Non-pigmented ciliary epithelial cell (primary cell): ENCODE data around the gene LRRC46.
A peak's percentile ranks its signal among the peaks of the same experiment; 100 is the strongest.

ENCODE experiments used
- DNase-seq: peaks from one replicate; pipeline ENCODE4 v3.0.0-alpha.2; 2010; ENCODE audit warnings: low read depth

Gene LRRC46

GRCh38 chr17:47877368-47878034 is 46.0 kb downstream of the LRRC46 start:
- DNase-seq: no peak

DNA sequence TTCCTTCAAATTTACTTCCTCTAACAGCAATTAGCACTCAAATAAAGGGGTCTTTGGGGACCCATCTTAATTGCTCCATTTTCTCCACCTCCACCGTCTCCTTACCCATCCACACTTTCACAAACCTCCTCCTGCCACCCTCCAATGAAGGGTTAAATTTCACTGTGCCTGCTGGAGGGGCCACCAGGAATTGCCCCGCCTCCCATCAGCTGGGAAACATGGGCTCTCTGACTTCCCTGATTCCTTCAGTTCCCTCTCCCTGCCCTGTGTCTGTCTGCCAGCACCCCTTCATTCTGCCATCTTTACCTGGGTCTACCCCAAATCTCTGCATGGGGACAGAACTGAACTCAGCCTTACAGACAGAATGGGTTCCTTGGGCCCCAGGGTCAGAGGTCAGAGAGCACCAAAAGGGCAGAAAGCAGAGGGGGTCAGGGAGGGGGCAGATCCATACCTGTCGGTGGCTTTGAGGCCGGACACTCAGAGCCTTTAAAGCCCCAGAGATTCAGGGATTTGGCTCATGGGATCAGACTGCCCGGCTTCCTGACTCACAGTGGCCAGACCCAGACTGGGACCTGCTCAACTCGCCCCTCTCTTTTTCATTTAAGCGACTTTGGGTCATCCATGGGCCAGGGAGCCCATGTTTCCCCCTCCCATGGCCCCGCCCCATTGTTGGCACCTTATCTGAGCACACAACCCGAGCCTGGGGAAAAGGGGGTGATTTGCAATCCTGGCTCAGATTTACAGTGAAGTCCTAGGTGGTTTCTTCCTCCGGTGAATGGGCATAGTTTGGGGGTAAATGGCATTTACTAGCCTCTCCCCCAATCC is 46.9 kb downstream of the LRRC46 start:
- DNase-seq: no peak

DNA sequence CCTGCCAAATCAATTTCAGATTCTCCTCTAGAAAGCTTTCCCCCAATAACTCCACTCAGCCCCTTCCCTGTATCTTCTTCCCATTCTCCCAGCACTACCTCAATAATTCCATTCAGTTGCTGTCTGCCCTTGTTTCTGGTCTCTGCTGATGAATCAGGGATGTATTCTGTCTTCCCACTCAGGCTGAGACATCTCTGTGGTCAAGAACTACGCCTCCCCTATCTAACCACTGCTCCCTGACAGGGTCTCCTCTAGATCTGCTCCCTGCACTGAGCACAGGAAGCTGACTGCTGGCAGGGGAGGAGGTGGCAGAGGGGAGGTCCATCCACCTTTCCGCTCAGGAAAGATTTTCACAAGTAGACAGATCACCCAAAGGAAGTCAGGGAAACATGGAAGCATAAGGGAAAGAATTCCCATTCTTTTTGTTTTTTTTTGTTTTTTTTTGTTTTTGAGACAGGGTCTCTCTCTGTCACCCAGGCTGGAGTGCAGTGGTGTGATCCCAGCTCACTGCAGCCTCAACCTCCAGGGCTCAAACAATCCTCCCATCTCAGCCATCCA is 47.6 kb downstream of the LRRC46 start:
- DNase-seq: peak; percentile 43

DNA sequence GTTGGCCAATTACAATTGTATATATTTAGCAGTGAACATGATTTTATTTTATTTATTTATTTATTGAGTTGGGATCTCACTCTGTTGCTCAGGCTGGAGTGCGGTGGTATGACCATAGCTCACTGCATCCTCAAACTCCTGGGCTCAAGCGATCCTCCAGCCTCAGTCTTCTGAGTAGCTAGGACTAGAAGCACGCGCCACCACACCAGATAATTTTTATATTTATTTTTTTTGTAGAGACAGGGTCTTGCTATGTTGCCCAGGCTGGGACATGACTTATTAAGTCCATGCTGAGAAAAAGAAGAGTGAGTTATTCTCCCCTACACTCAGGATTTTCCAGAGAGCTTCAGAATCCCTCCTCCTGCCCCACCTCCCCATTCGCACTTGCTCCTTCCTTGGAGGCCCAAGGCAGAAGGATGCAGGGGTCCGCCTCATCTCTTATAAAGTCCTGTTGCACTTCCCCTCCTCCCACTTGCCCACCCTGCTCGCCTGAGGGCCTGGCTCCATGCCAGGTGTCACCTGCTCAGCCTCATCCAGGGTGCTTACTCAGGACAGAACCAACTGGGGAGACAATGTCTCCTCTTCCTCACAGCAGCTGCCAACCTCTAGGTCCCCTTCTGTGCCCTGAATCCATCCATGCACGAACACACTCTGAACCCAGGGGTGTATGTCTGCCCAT is 48.4 kb downstream of the LRRC46 start:
- DNase-seq: no peak

DNA sequence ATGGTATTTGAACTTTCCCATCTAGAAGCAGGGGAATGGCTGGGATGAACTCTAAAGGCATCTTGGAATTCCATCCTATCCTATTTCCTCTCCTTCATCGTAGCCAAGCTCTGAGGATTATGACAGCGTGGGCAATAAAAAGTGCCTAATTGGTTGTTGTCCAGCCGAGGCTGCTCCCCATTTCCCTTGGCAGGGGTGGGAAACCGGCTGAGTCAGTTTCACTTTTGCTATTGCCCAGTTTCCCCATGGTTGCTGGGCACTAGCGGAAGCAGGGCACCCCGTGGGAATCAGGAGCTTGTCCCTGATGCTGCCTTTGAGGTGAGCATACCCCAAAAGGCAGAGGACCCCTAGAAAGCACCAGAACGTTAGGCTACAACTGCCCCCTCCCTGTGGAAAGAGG is 50.8 kb downstream of the LRRC46 start:
- no peak for DNase-seq

GRCh38 chr17:47882695-47883588 is 51.5 kb downstream of the LRRC46 start:
- no peak for DNase-seq

DNA sequence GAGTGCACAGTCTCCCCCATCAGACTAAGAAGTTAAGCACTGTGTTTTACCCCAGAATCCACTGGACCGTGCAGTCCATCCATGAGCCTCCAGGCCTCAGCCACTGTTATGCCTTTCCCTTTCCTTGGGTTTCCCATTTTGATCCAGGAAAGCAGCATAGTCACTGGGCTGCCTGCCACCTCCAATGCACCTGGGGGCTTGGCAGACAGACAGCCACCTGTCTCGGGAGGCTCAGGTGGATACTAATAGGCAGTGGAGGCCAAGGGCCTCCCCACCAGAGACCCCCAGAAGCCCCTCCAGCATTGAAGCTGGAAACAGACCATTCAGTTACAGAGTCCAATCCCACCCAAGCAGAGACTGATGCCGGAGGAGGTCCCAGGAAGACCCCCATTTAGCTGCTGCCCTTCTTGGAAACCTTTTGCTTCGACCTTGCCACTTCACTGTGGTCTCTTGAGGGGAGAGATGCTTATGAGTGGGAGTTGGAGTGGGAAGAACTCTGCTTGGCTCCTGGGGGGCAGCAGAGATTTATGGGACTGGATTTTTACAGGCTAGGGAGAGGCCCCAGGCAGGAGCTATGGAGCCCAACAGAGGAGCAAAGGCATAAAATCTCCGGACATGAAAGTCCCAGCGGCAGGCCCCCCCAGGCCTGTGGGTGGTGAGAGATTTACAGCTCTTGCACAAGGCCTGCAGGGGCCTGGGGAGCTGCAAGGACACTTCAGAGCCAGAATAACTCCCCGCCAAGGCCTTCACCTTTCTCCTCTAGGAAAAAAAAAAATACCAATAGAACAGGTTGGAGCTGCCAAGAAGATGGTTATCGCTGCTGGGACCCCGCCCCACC is 52.3 kb downstream of the LRRC46 start:
- DNase-seq: no peak

GRCh38 chr17:47884427-47884740 is 52.9 kb downstream of the LRRC46 start:
- no peak for DNase-seq

GRCh38 chr17:47884905-47885730 is 53.6 kb downstream of the LRRC46 start:
- DNase-seq: no peak
